ENCODE data around the gene PIGU.

- TF ChIP-seq CTCF (IDR thresholded peaks at IDR 0.05; ENCODE audit: insufficient read depth, low read length, poor library complexity, severe bottlenecking) (no peak), EZH2phosphoT487 (conservative IDR thresholded peaks at IDR 0.05; ENCODE audit: low read length) (no peak)
These were observed 55.2 kb downstream of the PIGU start for GRCh38 chr20:34621383-34622367.
